ENCODE results near the gene GYS2.
"Not testable (repeated sequence)": the region's sequence is repeated elsewhere in the genome, so short reads cannot be mapped to it uniquely, and the experiment has no call there.

Gene GYS2

DNA sequence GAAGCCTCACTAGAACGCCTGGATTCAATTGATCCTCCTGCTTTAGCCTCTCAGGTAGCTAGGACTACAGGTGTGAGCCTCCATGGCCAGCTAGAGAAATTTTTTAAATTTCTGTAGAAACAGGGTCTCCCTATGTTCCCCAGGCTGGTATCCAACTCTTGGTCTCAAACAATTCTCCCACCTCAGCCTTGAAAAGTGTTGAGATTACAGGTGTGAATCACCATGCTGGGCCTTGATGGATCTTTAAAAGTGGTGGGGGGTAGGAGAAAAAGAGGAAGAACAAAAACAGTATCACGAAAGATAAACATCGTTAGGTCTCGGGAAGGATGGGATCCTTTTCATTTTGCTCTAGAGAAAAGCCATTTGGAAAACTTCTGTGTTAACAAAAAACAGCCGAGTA, 4.5 kb downstream of the GYS2 start:
- no peak for DNase-seq

DNA sequence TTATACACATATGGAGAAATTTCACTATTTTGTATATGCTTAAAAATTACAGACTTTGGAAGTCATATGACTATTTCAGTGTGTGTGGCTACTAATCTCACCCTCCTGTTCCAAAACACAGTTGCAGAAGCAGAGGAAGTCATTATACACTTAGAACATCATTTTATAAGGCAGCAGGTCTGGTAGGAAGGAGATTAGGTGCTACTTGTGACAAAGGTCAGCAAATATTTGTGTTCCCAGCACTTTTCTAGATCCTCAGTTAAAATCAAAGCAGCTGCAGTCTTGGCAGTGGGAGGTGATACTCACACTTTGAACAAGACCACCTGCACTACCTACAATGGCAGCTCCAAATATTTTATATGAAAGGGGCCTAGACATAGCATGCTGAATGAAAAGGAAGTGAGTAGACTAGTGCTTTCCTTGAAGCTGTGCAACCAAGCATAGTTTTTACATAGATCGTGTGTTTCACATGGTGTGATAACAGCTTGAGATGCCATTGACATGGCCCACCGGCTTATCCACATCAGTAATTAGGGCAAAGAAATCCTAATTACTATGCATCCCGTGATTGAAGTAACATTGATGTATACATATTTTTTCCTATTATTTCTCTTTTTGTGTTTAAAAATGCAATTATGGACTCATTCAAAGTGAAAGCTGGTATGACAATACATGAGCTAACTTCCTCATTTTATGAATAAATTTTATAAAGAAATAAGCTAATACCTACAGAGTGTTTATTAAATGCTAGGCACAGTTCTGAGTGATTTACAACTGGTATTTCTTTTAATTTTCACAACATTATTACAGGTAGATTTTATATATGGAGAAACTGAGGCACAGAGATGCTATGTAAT, 5.3 kb downstream of the GYS2 start:
- DNase-seq: no peak

DNA sequence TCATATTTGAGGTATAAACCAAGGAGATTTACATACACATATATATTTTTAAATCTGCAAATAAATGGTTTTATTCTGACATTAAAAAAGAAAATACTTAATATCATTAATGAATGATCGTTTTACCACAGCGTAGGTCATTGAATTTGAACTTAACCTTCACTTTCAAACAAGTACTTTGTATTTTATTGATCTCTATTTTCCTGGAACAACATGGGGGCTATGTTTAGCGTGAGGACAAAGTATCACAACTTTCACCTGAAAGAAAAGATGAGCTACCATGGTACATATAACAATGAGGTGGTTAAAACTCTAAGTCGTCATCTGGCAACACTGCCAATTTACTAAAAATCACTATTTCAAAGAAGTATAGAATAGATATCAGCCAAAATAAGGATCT, 6.0 kb downstream of the GYS2 start:
- no peak for DNase-seq

DNA sequence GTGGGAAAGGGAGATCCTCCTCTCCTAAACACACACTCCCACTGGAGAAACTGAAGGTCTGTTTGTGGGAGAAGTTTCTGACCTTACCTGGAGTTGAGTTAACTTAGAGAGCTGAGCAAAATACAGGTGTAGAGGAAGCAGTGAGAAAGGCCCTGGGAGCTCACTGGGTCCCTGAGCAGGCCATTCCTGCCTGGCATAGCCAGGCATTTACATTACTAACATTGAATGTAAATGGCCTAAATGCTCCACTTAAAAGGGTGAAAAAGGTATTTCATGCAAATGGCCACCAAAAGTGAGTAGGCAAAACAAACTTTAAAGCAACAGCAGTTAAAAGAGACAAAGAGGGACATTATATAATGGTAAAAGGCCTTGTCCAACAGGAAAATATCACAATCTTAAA, 9.3 kb downstream of the GYS2 start:
- not testable (repeated sequence) for DNase-seq

DNA sequence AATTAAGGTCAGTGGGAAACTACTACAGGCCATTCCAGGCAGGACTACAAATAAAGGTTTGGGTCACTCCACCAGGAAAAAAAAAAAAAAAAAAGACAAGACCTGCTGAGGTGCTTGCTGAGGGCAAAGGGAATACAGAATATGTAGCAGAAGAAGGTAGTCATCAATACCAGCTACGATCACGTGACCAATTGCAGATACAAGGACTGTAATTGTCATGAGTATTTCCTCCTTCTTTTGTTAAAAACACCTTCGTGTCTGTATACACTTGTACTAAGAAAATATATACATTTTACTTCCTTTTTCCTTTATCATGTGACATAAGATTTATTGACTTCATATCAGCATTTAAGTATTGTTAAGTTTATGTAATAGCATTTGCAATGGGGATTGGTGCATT, 19.2 kb downstream of the GYS2 start:
- no peak for DNase-seq

DNA sequence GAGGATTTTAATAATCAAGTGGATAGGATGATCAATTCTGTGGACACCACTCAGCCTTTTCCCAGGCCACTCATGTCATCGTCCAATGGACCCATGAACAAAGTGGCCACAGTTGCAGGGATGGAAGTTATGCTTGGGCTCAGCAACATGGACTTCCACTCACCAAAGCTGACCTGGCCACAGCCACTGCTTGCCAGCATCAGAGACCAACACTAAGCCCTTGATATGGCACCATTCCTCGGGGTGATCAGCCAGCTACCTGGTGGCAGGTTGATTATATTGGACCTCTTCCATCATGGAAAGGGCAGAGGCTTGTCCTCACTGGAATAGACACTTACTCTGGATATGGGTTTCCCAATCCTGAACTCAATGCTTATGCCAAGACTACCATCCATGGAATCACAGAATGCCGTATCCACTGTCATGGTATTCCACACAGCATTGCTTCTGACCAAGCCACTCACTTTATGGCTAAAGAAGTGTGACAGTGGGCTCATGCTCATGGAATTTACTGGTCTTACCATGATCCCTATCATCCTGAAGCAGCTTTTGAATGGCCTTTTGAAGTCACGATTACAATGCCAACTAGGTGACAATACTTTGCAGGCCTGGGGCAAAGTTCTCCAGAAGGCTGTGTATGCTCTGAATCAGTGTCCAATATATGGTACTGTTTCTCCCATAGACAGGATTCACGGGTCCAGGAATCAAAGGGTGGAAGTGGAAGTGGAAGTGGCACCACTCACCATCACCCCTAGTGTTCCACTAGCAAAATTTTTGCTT, 20.1 kb downstream of the GYS2 start:
- not testable (repeated sequence) for DNase-seq

DNA sequence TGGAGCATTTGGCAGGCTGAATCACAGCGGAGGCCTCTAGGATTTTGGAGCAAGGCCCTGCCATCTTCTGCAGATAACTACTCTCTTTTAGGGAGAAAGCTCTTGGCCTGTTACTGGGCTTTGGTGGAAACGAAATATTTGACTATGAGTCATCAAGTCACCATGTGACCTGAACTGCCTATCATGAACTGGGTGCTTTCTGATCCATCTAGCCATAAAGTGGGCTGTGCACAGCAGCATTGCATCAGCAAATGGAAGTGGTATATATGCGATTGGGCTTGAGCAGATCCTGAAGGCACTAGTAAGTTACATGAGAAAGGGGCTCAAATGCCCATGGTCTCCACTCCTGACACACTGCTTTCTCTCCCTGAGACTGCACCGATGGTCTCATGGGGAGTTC, 21.1 kb downstream of the GYS2 start:
- DNase-seq: no peak

DNA sequence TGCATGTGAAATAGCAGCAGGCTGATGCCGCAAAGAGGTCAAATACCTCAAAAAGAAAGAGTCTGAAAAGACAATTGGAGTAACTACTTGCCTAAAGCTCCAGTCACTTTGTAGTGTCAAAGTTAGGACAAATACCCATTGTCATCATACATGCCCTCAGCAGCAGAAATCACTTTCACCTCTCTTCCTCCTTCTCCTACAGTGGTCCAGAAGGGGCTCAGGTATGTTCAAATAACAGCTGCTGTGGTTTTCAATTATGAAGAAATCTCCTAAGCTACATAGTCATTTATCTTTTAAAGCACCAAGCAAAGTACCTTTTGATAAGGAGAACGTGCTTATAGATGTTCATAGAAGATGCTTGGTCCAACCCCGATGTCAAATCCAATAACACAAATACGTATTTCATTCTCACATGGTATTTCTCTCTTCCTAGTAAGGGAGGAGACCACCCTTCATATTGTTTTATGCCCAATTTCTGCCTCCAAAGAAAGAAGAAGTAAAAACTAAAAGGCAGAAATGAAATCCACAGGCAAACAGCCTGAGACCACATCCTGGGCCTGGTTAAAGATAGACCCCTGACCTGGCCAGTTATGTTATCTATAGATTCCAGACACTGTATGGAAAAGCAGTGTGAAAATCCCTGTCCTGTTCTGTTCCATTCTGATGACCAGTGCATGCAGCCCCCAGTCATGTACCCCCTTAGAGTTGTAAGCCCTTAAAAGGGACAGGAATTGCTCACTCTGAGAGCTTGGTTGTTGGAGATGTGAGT, 23.7 kb downstream of the GYS2 start:
- DNase-seq: no peak

DNA sequence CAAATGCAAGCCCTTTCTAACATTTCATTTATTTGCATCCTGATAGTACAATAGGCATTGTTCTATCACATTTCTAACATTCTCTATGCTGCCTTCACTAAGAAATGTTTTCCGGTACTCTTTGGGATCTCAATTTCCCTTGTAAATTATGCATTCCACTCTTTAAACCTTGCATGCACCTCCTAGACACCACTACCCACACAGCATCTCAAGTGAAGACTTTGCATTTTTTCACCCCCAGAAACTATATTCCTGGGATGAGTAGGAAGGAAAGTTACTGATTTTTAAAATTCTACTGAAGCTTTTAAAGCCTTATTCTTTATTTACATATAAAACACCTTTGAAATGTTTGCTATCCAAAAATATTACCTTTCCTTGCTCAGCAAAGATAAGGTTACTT, 27.1 kb downstream of the GYS2 start:
- no peak for DNase-seq

DNA sequence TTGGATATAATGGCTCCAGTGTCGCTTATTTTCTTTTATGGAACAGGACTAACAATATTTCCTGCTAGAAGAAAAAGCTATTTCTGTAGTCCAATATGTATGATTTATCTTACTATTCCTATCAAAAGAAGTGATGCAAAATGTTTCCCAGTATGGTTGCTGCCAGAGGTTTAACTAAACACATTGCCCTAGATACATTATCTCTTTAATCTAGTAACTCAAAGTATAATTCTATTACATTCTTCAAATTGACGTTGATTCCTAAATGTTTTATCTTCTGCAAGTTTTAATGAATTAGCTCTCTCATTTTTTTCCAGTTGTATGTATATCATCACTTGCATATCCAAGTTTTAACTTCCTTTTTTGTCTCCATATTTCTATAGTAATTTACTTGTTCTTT, 28.2 kb downstream of the GYS2 start:
- no peak for DNase-seq

DNA sequence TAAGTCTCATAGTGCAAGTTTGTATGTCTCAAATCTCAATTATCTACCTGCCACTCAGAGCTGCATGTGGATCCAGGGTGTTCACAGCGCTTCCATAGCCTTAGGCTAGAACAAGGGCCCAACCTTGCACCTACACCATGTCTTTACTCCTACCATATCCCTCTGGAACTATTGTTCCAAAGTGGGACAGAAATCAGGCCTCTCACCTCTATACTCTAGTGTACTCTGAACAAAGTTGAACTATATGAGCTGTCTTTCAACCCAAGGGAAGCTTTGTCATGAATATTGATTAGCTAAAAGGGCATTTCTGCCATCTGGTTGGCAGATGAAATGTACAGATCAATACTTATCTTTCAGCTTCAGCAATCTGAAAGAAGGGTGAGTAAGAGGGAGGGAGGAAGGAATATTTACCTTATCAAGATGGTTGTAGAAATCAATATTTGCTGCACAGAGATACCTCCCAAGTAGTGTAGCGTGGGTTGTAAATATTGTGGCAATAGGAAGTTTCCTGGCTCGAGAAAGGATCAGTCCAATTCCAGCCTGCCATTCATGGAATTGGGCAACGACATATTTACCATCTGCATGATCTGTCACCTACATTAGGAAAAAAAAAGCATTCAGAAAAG, 30.8 kb downstream of the GYS2 start:
- no peak for DNase-seq

DNA sequence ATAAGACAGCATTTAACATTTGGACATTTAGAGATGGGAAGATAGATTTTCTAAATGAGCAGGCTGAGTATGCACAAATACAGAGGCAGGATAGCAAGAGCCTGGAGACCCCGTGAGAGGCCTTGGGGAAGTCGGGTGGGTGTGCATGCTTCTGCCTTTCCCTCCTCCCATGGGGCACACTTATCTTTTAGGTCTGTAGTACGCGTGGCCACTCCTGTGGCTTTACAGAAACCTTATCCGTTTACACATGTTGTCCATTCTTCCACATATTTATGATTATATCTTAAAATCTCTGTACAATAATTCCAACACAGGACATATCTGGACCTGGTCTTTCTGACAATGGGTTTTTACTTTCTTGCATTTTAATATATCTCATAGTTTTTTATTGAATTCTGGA, 33.6 kb downstream of the GYS2 start:
- no peak for DNase-seq

DNA sequence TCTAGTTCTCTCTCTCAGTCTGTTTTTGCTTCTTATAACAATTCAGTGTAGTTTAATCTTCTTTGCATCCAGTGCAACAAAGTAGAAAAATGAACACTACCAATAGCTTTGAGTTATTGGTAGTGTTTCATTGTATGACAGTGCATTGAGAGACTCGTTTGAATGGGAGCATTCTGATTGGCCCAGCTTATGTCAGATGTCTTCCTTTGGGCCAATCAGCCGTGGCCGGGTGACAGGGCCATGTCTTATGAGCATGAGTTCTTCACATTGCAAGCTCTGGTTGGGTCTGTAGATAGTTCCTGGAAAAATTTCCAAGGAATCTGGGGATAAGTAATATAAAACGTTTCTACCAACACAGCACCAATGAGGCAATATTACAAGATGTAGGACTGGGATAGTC, 36.5 kb downstream of the GYS2 start:
- DNase-seq: no peak

DNA sequence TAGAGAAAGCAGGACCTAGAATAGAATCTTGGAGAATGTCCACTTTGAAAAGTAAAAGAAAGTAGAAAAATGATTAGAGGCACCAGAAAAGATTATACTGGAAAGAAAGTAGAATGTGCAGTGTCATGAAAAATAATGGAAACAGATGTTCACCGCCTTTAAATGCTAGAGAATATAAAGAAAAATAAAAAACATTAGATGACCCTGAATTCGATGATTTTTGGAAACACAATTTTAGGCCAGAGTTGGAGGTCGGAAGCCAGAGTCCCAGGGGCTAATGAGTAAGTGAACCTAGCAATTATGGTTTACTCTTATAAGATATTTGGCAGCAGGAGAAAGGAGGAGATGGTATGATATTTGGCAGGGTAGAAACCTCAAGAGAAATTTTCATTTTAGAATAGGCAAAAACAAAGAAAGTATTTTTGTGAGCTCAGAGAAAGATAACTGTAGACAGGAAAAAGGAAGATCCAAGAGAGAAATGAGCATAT, 37.7 kb downstream of the GYS2 start:
- no peak for DNase-seq

DNA sequence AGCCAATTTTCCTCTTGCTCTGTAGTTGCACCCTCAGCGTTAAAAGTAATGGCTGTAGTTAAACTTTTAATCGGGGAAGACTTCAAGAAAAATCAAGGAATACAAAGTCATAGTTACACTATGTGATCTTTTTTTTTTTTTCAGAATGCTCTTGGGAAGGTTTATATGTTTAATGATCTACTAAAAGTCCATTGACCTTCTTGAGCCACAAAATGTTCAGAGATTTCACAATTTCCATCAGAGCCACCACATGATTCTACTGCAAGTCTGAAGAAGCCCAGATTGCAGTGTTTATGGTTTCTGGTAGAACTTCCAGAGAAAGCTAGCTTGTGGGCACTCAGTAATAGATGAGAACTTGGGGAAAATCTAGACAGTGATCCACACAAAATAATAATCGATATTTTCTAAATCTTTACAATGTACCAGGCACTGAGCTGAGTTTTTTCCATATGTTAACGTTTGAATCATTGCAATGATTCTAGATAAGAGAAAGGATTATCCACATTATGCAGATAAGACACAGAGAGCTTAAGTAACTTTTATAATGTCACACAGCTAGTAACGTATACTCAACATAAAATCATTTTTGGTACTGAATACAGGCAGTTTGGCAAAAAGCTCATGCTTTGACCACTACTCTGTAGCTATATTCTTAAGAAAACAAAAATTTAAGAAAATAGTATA, 38.3 kb downstream of the GYS2 start:
- DNase-seq: no peak

DNA sequence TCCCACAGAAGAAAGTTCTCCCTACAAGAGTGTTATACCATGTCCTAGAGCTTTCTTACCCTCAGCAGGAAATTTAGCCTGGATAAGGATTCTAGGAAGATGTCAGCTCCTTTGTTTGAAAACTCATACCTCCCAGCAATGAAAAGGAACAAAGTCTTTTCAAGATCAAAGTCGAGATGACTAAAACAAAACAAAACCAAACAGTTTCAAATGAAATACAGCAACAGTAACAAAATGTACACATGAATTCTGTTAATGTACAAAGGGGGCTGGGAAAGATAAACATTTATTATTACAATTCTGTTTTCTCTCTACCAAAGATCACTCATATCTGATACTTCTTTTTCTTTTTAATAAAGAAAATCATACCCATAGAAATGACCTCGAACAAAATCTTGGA, 41.8 kb downstream of the GYS2 start:
- DNase-seq: no peak

DNA sequence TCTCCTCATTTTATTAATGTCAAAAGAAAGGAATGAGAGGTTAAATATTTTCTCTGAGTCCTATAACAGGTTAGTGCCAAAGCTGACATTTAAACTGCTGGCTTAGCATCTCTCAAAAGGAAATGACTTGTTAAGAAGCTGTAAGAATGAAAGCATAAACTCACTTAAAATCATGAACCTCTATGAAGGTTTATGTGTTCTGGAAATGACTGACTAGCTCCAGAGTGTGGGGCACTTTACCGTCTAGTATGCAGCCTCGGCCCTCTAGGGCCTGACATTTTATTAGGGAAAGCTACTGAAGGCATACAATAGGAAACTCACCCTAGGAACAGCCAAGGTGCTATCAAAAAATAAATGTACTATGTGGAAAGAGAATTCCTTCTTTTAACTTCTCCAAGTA, 43.5 kb downstream of the GYS2 start:
- no peak for DNase-seq

DNA sequence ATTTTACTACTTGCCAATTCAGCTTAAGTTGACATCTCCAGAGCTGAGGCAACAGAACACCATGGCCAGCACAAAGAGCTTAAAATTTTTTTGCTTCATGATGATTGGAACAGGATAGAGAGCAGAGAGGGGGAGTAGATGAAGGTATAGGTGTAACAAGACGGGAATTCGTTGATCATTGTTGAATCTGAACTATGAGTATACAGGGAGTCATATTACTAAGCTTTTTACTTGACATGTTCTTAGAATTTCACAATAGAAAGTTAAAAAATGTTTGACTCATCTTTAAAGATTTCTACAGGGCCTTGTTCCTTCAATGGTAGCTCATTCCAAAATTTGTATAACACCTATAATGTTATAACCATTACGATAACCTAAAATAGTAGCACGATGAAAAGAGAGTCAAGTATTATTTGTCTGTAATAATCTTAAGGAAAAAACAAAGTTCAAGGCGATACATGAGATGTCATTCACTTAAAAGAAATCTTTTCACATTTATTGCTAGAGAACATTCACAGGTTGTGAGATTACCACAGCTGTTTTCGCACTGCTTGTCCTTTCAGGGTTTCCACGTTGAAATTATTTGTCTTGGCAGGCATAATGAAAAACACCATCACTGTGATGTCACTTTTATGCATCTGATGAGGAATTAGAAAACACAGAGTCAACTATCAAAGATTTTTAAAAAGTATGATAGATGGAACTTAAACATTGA, 44.6 kb downstream of the GYS2 start:
- no peak for DNase-seq

DNA sequence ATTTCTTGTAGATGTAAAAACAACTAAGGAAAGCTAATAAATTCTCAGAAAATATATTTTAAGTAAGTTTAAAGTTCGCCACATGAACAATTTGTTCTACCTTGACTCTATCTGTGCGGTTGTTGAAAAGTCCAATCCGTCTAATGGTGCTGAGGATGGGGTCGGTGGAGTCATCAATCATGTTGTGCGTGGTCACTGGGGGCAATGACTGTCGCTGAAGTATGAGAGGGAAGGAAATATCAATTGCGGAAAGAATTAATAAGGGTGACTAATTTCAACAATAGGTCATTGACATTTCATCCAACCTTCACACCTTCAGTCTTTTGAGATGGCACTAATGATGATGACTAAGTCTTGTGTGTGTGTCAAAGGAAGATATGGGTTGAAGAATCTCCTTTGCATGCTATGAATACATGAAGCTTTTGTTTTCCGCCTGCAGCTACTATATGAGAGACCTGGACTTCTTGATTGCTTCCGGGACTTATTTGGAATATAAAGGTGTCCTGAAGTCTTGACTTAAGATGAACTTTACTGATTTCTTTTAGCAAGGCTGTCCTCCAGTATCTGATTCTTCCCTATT, 46.5 kb downstream of the GYS2 start:
- DNase-seq: no peak

DNA sequence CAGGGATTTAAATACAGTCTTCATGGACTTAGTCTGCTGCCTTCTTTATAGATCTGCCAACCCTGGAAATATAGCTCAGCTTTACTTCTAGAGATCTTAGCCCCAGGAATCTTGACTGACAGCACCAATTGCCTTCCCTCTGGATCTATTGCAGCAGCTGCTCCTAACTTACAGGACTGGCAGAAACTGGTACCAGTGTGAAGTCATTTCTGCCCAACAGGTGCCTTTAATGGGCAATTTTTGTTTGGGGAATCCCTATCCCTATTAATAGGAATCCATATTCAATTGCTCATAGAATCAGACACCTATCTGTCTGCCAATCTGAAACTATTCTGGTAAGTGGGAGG, 51.3 kb downstream of the GYS2 start:
- no peak for DNase-seq

DNA sequence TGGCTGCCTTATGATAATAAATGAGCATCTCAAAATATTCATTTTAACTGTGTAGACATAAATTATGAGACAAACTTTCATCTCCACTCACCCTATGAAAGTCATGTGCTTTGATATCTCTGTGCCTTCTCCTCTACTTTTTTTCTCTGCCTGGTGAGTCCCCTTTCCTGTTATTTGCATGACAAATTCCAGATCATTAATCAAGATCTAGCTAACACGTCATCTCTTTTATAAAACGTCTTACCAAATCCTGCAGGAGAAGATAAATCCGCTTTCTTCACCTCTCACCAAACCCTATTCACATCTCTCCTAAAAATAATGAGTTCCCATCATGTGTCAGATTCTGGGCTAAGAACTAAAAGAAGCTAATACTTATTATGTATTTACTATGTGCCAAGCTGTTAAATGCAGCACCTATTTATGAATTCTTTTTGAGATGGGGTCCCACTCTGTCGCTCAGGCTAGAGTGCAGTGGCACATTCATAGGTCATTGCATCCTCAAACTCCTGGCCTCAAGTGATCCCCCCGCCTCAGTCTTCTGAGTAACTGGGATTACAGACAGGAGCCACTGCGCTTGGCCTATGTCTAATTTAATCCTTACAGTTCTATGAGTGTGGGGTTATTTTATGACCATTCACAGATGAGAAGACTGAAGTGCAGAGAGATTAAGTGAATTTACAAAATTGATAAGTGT, 51.9 kb downstream of the GYS2 start:
- no peak for DNase-seq
